Prostate gland (tissue), 2 donors: ENCODE results near the gene RIMS3.

Experiments
- CTCF ChIP-seq, 4 experiments: fragments of 200-600 bp in 2 of 4; fragments of 450-650 bp in 2 of 4; sonication (generic) in 2 of 4; IDR thresholded peaks; 1 replicate in 3 of 4; 2 replicates in 1 of 4; pipeline ENCODE4 v1.5.1; 2016 to 2019; ENCODE audit warnings: antibody characterized with exemption in 4 of 4, mild to moderate bottlenecking in 2 of 4, moderate library complexity in 2 of 4
- POLR2A ChIP-seq: fragments of 450-650 bp; IDR thresholded peaks from one replicate; pipeline ENCODE4 v1.6.1; 2016; ENCODE audit warnings: antibody characterized with exemption, mild to moderate bottlenecking

GRCh38 chr1:40706626-40707025 lies 41.1 kb upstream of the RIMS3 start:
- TF ChIP-seq CTCF (IDR thresholded peaks at IDR 0.05) (no peak), POLR2A (no peak)
